ENCODE measurements around the gene ROPN1L.

DNA sequence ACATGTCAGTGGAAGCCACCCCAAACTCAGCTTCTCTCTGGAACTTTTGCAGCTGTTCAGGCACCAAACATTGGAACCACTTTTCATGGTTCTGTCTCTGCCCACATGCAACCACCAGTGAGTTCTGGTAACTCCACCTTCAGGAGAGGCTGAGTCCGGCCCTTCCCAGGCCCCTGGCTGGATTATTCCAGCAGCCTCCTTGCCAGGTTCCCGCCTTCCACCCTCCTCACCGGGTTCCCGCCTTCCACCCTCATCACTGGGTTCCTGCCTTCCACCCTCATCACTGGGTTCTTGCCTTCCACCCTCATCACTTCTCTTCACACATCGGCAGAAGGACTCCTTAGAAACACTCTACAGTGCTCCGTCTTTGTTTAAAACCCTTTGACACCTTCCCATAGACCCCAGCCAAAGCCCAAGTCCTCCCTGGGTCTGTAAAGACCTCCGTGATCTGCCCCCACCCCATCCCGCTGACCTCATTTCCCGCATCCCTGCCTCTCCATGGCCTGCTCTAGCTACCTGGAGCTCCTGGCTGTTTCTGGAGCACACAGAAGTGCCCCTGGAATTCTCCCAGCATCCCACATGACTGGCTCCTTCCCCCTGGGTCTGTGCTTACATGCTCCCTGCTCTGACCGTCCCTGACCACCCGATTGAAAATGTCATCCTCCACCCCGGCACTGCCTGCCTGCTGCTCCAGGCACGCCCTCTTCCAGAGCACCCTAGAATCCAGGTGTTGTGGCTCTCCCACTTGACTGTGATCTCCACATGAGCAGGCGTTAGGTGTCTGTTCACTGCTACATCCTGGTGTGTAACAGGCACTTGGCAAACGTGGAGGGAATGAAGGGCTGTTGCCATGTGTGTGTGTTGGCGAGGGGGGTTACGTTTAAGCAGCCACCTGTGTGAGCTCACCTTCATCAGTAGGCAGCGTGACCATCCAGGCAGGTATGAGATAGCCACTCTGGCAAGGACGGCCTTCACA lies 17.7 kb downstream of the ROPN1L start:
- TF ChIP-seq, protein P1, sequence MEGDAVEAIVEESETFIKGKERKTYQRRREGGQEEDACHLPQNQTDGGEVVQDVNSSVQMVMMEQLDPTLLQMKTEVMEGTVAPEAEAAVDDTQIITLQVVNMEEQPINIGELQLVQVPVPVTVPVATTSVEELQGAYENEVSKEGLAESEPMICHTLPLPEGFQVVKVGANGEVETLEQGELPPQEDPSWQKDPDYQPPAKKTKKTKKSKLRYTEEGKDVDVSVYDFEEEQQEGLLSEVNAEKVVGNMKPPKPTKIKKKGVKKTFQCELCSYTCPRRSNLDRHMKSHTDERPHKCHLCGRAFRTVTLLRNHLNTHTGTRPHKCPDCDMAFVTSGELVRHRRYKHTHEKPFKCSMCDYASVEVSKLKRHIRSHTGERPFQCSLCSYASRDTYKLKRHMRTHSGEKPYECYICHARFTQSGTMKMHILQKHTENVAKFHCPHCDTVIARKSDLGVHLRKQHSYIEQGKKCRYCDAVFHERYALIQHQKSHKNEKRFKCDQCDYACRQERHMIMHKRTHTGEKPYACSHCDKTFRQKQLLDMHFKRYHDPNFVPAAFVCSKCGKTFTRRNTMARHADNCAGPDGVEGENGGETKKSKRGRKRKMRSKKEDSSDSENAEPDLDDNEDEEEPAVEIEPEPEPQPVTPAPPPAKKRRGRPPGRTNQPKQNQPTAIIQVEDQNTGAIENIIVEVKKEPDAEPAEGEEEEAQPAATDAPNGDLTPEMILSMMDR (IDR thresholded peaks at IDR 0.05) = no peak
- TF ChIP-seq POLR2AphosphoS5 (IDR thresholded peaks at IDR 0.05) = no peak
